ENCODE data around the gene EMILIN2.

The EMILIN2 gene

GRCh38 chr18:2963048-2963447, 116.2 kb downstream of the EMILIN2 start:
- DNase-seq = no peak
- intact Hi-C loops (cut with DNase I) = no loop called here

GRCh38 chr18:2964361-2965010, 117.7 kb downstream of the EMILIN2 start:
- intact Hi-C loops (cut with DNase I) = no loop called here

More at GRCh38 chr18:2964361-2965010, 117.7 kb downstream of the EMILIN2 start:
- no peak for DNase-seq

All from head of caudate nucleus (tissue), 42 donors.